GM12878 (cell line): ENCODE results near the gene C1RL. TPM values are rescaled to one million over a fixed set of nuclear protein-coding genes. Genes with fewer than 3 reads are reported as not detected.

ENCODE experiments used
- ASH2L ChIP-seq: fragments of 300-600, 200-600 bp; sonication (generic); IDR thresholded peaks from 2 replicates; pipeline ENCODE4 v1.6.1; 2017; ENCODE audit warnings: low read depth, mild to moderate bottlenecking, borderline replicate concordance
- BACH1 ChIP-seq: fragments of 450-650 bp; IDR thresholded peaks from 2 replicates; pipeline ENCODE4 v1.6.1; 2017; ENCODE audit warnings: mild to moderate bottlenecking, borderline replicate concordance
- EED ChIP-seq: sonication (generic); IDR thresholded peaks from 2 replicates; pipeline ENCODE4 v1.6.1; 2016; ENCODE audit warnings: antibody characterized with exemption, low read depth
- ESRRA ChIP-seq: IDR thresholded peaks from 2 replicates; pipeline ENCODE4 v1.6.1; 2012; ENCODE audit warnings: mild to moderate bottlenecking, low read length, improper control_type of control experiment
- HDGF ChIP-seq: fragments of 450-650 bp; IDR thresholded peaks from 2 replicates; pipeline ENCODE4 v1.6.1; 2016; ENCODE audit warnings: antibody characterized with exemption
- IKZF1 ChIP-seq: fragments of 450-650 bp; conservative IDR thresholded peaks from 2 replicates; pipeline ENCODE4 v1.6.1; 2017; ENCODE audit warnings: antibody characterized with exemption, mild to moderate bottlenecking
- IRF4 ChIP-seq: IDR thresholded peaks from 2 replicates; pipeline ENCODE4 v1.6.1; 2011; ENCODE audit warnings: low read depth, low read length
- JUND ChIP-seq: IDR thresholded peaks from 2 replicates; pipeline ENCODE4 v1.6.1; 2012; ENCODE audit warnings: low read depth, mild to moderate bottlenecking, low read length, improper control_type of control experiment, moderate library complexity
- MEF2B ChIP-seq: fragments of 450-650 bp; IDR thresholded peaks from 2 replicates; pipeline ENCODE4 v1.6.1; 2018; ENCODE audit warnings: mild to moderate bottlenecking, moderate library complexity; ENCODE audit not compliant: partially characterized antibody, poor library complexity, severe bottlenecking
- MTA2 ChIP-seq: fragments of 450-650 bp; IDR thresholded peaks from 2 replicates; pipeline ENCODE4 v1.6.1; 2016; ENCODE audit warnings: low read depth, mild to moderate bottlenecking, moderate library complexity
- NR2C1 ChIP-seq: fragments of 450-650 bp; IDR thresholded peaks from 2 replicates; pipeline ENCODE4 v1.6.1; 2017; ENCODE audit warnings: antibody characterized with exemption, mild to moderate bottlenecking, moderate library complexity
- POLR2AphosphoS5 ChIP-seq: IDR thresholded peaks from 2 replicates; pipeline ENCODE4 v1.6.1; 2011; ENCODE audit warnings: mild to moderate bottlenecking, low read length, inconsistent platforms
- RFX5 ChIP-seq: IDR thresholded peaks from 2 replicates; pipeline ENCODE4 v1.6.1; 2011; ENCODE audit warnings: low read depth, low read length, improper control_type of control experiment
- SPI1 ChIP-seq: IDR thresholded peaks from 2 replicates; pipeline ENCODE4 v1.6.1; 2011; ENCODE audit warnings: low read depth, mild to moderate bottlenecking, low read length, moderate library complexity, borderline replicate concordance; ENCODE audit not compliant: insufficient read depth
- TCF3 ChIP-seq: IDR thresholded peaks from 2 replicates; pipeline ENCODE4 v1.6.1; 2012; ENCODE audit warnings: low read depth, mild to moderate bottlenecking, low read length, borderline replicate concordance; ENCODE audit not compliant: insufficient read depth
- ZNF217 ChIP-seq: fragments of 450-650 bp; IDR thresholded peaks from 2 replicates; pipeline ENCODE4 v1.6.1; 2017; ENCODE audit warnings: antibody characterized with exemption, mild to moderate bottlenecking
- ZNF622 ChIP-seq: fragments of 450-650 bp; IDR thresholded peaks from 2 replicates; pipeline ENCODE4 v1.6.1; 2017; ENCODE audit warnings: mild to moderate bottlenecking, inconsistent platforms
- polyA plus RNA-seq, 11 experiments: library from polyadenylated mRNA; depleted of rRNA in 4 of 11; unstranded in 6 of 11; stranded (reverse) in 5 of 11; fragments of >200 nt; fragmentation: Nextera tagmentation in 4 of 11; fragmentation: Illumina TruSeq in 1 of 11; extraction: Ambion mirVana in 4 of 11; extraction: Trizol in 1 of 11; gene quantifications; 1 replicate in 1 of 11; 2 replicates in 10 of 11; pipeline versions ENCODE4 v1.2.1 to v1.2.3, GENCODE V29; 2011 to 2016; ENCODE audit warnings: inconsistent platforms in 2 of 11, missing spikeins in 2 of 11, low read depth in 1 of 11
- total RNA-seq, 4 experiments: library from RNA; depleted of rRNA in 3 of 4; stranded (reverse); fragments of >200 nt in 3 of 4; fragmentation: Illumina TruSeq in 1 of 4; extraction: Trizol in 1 of 4; gene quantifications; 2 replicates each; pipeline versions ENCODE4 v1.2.1 to v1.2.3, GENCODE V29; 2013 to 2021
- TF ChIP-seq, protein P1 (sequence below): fragments of 450-650 bp; formaldehyde crosslinking; IDR thresholded peaks from 2 replicates; pipeline ENCODE4 v1.5.0; 2022; ENCODE audit warnings: mild to moderate bottlenecking, missing genetic modification characterization
- TF ChIP-seq, protein P2 (sequence below): IDR thresholded peaks from 2 replicates; pipeline ENCODE4 v1.6.1; 2011; ENCODE audit warnings: mild to moderate bottlenecking, low read depth, low read length, moderate library complexity; ENCODE audit not compliant: insufficient replicate concordance
- TF ChIP-seq, protein P3 (sequence below): IDR thresholded peaks from 2 replicates; pipeline ENCODE4 v1.6.1; 2012; ENCODE audit warnings: improper control_type of control experiment, low read depth, low read length; ENCODE audit not compliant: insufficient replicate concordance

The C1RL gene
- total and polyA plus RNA-seq, 10 of the 15 experiments (the other 5 are each of a cell fraction or from before 2014, with no cell fraction given) = 1.3 to 12.8 (median 8.1) TPM

DNA sequence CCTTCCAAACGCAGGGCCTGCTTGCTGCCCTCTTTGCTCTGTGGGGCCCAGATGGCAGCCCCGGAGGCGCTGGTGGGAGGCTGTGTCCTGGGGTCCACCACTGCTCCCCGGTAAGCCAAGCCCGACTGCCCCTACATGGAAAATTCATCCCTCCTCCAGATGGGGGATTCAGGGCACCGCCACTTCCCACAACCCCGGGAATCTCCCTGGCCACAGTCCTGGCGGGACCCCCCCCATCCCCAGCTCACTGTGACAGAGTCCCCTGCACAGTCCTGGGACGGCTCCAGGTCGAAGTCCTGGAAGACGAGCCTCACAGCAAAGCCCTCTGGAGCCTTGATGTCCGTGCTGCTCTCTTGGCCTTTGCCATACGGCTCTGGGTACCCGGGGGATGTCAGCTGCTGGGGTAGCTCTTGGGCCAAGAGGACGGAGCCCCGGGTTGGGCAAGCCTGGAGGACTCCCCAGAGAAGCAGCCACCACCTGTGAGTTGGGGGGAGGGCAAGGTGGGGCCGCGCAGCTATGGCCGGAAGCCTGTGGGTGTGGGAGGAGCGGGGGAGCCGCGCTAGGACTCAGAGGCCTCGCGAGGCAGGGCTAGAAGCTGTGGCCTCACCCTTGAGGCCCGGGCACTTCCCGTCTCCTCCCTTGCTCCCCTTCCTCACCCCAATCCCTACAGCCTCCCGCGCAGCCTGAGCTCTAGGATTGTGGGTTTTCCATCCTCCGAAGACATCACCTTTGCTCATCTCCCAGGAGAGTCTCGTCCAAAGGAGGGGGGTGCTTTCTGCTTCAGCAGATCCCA lies 815 bp downstream of the C1RL start (continued):
- TF ChIP-seq, protein P1, sequence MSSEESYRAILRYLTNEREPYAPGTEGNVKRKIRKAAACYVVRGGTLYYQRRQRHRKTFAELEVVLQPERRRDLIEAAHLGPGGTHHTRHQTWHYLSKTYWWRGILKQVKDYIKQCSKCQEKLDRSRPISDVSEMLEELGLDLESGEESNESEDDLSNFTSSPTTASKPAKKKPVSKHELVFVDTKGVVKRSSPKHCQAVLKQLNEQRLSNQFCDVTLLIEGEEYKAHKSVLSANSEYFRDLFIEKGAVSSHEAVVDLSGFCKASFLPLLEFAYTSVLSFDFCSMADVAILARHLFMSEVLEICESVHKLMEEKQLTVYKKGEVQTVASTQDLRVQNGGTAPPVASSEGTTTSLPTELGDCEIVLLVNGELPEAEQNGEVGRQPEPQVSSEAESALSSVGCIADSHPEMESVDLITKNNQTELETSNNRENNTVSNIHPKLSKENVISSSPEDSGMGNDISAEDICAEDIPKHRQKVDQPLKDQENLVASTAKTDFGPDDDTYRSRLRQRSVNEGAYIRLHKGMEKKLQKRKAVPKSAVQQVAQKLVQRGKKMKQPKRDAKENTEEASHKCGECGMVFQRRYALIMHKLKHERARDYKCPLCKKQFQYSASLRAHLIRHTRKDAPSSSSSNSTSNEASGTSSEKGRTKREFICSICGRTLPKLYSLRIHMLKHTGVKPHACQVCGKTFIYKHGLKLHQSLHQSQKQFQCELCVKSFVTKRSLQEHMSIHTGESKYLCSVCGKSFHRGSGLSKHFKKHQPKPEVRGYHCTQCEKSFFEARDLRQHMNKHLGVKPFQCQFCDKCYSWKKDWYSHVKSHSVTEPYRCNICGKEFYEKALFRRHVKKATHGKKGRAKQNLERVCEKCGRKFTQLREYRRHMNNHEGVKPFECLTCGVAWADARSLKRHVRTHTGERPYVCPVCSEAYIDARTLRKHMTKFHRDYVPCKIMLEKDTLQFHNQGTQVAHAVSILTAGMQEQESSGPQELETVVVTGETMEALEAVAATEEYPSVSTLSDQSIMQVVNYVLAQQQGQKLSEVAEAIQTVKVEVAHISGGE (CRISPR knock-in tag) = no peak
- TF ChIP-seq ASH2L (no peak), SPI1 (peak; percentile 70), NR2C1 (no peak), ZNF622 (no peak), EED (peak; percentile 68), BACH1 (no peak), IKZF1 (peak; percentile 70), RFX5 (no peak), MTA2 (peak; percentile 60; the same call in 1 of the 2 replicates), MEF2B (peak; percentile 25), IRF4 (0 out of 2 replicates have a peak, but pooled peaks have one; percentile 50), TCF3 (peak; percentile 95), HDGF (peak; percentile 87; the same call in 1 of the 2 replicates), POLR2AphosphoS5 (peak; percentile 96), ZNF217 (no peak; the same call in 1 of the 2 replicates), JUND (no peak), ESRRA (no peak)
- TF ChIP-seq, protein P2, sequence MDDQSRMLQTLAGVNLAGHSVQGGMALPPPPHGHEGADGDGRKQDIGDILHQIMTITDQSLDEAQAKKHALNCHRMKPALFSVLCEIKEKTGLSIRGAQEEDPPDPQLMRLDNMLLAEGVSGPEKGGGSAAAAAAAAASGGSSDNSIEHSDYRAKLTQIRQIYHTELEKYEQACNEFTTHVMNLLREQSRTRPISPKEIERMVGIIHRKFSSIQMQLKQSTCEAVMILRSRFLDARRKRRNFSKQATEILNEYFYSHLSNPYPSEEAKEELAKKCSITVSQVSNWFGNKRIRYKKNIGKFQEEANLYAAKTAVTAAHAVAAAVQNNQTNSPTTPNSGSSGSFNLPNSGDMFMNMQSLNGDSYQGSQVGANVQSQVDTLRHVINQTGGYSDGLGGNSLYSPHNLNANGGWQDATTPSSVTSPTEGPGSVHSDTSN = no peak
- TF ChIP-seq, protein P3, sequence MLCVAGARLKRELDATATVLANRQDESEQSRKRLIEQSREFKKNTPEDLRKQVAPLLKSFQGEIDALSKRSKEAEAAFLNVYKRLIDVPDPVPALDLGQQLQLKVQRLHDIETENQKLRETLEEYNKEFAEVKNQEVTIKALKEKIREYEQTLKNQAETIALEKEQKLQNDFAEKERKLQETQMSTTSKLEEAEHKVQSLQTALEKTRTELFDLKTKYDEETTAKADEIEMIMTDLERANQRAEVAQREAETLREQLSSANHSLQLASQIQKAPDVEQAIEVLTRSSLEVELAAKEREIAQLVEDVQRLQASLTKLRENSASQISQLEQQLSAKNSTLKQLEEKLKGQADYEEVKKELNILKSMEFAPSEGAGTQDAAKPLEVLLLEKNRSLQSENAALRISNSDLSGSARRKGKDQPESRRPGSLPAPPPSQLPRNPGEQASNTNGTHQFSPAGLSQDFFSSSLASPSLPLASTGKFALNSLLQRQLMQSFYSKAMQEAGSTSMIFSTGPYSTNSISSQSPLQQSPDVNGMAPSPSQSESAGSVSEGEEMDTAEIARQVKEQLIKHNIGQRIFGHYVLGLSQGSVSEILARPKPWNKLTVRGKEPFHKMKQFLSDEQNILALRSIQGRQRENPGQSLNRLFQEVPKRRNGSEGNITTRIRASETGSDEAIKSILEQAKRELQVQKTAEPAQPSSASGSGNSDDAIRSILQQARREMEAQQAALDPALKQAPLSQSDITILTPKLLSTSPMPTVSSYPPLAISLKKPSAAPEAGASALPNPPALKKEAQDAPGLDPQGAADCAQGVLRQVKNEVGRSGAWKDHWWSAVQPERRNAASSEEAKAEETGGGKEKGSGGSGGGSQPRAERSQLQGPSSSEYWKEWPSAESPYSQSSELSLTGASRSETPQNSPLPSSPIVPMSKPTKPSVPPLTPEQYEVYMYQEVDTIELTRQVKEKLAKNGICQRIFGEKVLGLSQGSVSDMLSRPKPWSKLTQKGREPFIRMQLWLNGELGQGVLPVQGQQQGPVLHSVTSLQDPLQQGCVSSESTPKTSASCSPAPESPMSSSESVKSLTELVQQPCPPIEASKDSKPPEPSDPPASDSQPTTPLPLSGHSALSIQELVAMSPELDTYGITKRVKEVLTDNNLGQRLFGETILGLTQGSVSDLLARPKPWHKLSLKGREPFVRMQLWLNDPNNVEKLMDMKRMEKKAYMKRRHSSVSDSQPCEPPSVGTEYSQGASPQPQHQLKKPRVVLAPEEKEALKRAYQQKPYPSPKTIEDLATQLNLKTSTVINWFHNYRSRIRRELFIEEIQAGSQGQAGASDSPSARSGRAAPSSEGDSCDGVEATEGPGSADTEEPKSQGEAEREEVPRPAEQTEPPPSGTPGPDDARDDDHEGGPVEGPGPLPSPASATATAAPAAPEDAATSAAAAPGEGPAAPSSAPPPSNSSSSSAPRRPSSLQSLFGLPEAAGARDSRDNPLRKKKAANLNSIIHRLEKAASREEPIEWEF = no peak
